GF-D8 (cell line): ENCODE results near the gene PRKCZ.
"Not testable (repeated sequence)": the region's sequence is repeated elsewhere in the genome, so short reads cannot be mapped to it uniquely, and the experiment has no call there.

Experiments
- DNase-seq: peaks from one replicate; lab custom pipeline; 2025; lab: John Stamatoyannopoulos, UW

Gene PRKCZ

GRCh38 chr1:2119886-2120285, 69.7 kb downstream of the PRKCZ start:
- DNase-seq = no peak

GRCh38 chr1:2121101-2121691, 71.0 kb downstream of the PRKCZ start:
- no peak for DNase-seq

DNA sequence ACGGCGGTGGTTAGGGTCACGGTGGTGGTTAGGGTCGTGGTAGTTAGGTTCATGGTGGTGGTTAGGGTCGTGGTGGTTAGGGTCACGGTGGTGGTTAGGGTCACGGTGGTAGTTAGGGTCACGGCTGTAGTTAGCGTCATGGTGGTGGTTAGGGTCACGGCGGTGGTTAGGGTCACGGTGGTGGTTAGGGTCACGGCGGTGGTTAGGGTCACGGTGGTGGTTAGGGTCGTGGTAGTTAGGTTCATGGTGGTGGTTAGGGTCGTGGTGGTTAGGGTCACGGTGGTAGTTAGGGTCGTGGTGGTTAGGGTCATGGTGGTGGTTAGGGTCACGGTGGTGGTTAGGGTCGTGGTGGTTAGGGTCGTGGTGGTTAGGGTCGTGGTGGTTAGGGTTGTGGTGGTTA, 71.6 kb downstream of the PRKCZ start:
- not testable (repeated sequence) for DNase-seq

GRCh38 chr1:2124446-2125198, 74.4 kb downstream of the PRKCZ start:
- no peak for DNase-seq

DNA sequence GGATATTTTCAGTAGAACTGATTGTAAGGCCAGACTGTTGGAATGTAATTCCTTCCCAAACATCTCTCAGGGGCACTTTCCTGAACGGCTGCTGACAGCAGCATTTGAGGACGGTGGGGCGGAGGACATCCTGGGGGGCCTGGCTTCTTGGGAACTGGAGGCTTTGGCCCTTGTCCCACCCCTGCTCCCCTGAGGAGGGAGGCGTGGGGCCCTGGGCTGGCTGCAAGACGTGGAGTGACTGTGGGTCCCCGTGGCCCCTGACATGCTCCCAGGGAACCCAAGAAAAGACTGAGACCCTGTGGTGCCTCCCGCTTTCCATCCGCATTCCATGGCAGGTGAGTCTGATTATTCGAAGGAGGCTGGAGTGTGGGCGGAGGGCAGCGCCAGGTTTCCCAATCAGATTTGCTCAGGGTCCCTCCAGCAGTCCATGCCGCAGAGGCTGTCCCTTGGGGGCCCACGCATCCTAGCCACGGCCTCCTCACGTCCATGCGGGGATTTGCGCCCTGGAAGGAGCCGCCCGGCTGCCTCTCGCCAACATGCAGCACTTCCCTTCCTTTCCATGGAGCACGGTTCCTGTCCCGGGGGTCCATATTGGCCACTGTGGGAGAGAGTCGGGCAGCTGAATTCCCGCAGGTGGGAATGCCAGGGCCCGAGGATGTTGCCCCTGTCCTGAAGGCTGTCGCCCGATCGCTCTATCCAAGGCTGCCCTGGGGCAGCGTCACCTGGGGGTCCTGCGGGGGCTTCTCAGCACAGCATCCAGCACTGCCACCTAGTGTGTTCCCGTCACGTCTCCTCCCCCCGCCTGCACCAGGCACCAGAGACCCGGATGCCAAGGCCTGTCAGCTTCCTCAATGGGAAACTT, 75.4 kb downstream of the PRKCZ start:
- no peak for DNase-seq

GRCh38 chr1:2126331-2127186, 76.3 kb downstream of the PRKCZ start:
- no peak for DNase-seq

GRCh38 chr1:2127187-2128145, 77.3 kb downstream of the PRKCZ start:
- peak; percentile 29 for DNase-seq

GRCh38 chr1:2128189-2128901, 78.1 kb downstream of the PRKCZ start:
- DNase-seq = no peak

GRCh38 chr1:2129256-2129943, 79.2 kb downstream of the PRKCZ start:
- no peak for DNase-seq

DNA sequence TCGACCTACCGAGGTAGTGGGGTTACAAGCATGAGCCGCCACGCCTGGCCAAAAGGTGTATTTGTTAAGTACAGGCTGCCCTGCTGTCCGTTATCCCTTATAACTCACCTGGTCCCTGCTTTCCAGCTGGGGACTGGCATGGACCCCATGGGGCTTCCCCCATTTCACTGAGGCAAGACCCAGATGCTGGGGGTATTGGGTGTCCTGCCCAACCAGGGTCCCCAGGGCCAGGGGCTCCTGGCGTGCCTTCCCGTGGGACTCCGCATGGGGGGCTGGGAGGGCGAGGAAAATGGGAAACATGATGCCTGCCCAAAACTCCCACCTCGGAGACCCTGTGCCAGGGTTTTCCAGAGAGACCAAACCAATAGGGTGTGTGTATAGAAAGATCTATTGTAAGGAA, 79.9 kb downstream of the PRKCZ start:
- DNase-seq = no peak

DNA sequence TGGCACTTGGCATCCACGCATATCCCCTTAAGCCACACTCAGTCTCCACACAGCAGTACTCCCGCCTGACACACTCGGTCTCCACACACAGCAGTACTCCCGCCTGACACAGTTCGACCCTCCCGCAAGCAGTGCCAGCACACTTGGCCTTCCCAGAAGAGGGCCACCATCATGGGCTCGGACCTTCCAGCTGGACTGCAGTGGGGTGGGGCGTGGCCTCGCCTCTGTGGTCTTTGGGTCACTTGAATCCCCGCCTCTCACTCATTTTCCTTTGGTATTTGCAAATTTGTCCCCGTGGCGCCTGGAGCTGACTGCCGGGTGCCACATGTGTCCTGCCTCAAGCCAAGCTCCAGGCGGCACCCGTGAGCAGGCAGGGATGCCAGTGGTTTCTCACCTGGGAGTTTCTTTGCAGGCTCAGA, 80.7 kb downstream of the PRKCZ start:
- DNase-seq = no peak

- DNase-seq = peak; percentile 47
Measured at GRCh38 chr1:2132222-2133038, 82.2 kb downstream of the PRKCZ start.

DNA sequence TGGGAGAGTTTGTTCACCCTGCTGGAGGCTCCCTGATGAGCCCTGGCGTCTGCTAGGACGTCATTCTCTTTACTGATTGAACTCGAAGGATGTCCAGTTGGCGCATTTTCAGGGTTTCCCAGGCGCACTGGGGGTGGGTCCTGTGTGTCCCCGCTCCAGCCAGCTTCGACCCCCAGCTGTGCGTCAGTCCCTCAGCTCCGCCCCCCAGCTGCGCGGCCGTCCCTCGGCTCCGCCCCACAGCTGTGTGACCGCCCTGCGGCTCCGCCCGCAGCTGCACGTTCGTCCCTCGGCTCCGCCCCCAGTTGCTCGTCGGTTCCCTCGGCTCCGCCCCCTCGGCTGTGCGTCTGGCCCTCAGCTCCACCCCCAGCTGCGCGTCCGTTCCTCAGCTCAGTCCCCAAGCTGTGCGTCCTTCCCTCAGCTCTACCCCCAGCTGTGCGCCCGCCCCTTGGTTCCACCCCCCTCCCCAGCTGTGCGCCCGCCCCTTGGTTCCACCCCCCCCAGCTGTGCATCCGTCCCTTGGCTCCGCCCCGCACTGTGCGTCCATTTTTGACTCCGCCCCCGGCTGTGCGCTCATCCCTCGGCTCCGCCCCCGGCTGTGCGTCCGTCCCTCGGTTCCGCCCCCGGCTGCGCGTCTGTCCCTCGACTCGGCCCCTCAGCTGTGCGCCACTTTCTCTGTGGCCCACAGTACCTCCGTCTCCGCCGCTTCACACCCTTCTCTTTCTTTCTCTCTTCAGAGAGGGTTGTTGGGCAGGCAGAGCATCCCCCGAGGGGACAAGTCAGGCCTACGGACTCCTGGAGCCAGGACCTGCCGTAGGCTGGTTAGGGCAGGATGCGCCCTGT, 83.0 kb downstream of the PRKCZ start:
- DNase-seq = peak; percentile 76

GRCh38 chr1:2133879-2134215, 83.6 kb downstream of the PRKCZ start:
- DNase-seq = no peak

DNA sequence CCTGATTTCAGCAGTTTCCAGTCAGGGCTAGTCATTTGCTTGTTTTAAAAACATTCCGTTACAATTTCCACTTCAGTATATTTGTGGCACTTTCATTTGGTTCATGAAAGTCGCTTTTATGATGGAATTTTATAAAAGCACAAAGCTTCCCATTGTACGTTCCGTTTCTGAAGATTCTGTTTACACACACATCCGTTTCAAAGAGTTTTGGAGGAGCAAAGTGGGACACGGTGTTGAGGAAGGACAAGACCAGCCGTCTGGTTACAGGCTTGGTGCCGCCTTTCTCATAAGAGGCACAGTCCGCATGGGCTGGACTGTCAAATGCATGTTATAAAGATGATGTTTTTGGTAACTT, 84.0 kb downstream of the PRKCZ start:
- no peak for DNase-seq

- no peak for DNase-seq
Measured at GRCh38 chr1:2134621-2135307, 84.6 kb downstream of the PRKCZ start.

GRCh38 chr1:2135441-2135841, 85.2 kb downstream of the PRKCZ start:
- no peak for DNase-seq
